Memory B cell (primary cell): ENCODE results near the gene PRPF39.
"Not testable (repeated sequence)": the region's sequence is repeated elsewhere in the genome, so short reads cannot be mapped to it uniquely, and the experiment has no call there.

ENCODE experiments used
- ATAC-seq: fragments of 150-1000 bp; cut with Tn5 transposase; 2 replicates; pipeline ENCODE4 v1.10.0; 2021; ENCODE audit warnings: low read depth, mild to moderate bottlenecking, moderate library complexity
- DNase-seq, 2 donors: peaks; one replicate each; pipeline ENCODE4 v3.0.0; 2022; ENCODE audit warnings: low spot score in 2 of 2
- H3K27ac Mint-ChIP-seq: one replicate; pipeline ENCODE4 v1.8.0; 2022; ENCODE audit warnings: mild to moderate bottlenecking, moderate library complexity, mixed read lengths
- H3K27me3 Mint-ChIP-seq: one replicate; pipeline ENCODE4 v1.8.0; 2022; ENCODE audit warnings: mixed read lengths
- H3K36me3 Mint-ChIP-seq: one replicate; pipeline ENCODE4 v1.8.0; 2022; ENCODE audit warnings: mild to moderate bottlenecking, mixed read lengths
- H3K4me1 Mint-ChIP-seq: one replicate; pipeline ENCODE4 v1.8.0; 2022; ENCODE audit warnings: mixed read lengths
- H3K4me3 Mint-ChIP-seq: one replicate; pipeline ENCODE4 v1.8.0; 2022; ENCODE audit warnings: mild to moderate bottlenecking, moderate library complexity, mixed read lengths
- H3K9me3 Mint-ChIP-seq: one replicate; pipeline ENCODE4 v1.8.0; 2022; ENCODE audit warnings: mixed read lengths

Gene PRPF39

GRCh38 chr14:45135659-45136395, 51.9 kb downstream of the PRPF39 start, which contains the start of gene FANCM:
Gene FANCM (plus strand): TSS chr14:45135930. CDS start chr14:45136032, 102 bp downstream.
- Mint-ChIP-seq H3K27me3 (no peaks in the 10 kb centered on the region), H3K27ac (peak within 1 kb of the TSS; percentile 95)

GRCh38 chr14:45136399-45136798, 52.5 kb downstream of the PRPF39 start:
- Mint-ChIP-seq H3K27ac (peak overlapping the region; percentile 95), H3K27me3 (no peaks in the 10 kb centered on the region), H3K9me3 (no peaks in the 10 kb centered on the region), H3K4me1 (peaks cover 23% of the 10 kb centered on the region), H3K36me3 (peaks cover 3% of the 10 kb centered on the region), H3K4me3 (peak overlapping the region; percentile 93)
- ATAC-seq (no peak), DNase-seq (no peak)

More at GRCh38 chr14:45135659-45136395, 51.9 kb downstream of the PRPF39 start, which contains the start of gene FANCM:
- Mint-ChIP-seq H3K4me1 (peaks cover 23% of the 10 kb centered on the region), H3K9me3 (no peaks in the 10 kb centered on the region), H3K4me3 (peak within 1 kb of the TSS; percentile 93), H3K36me3 (peaks cover 2% of the 10 kb centered on the region)
- ATAC-seq = peak; percentile 42
- DNase-seq = peak; percentile 72 to 80

- no peak overlapping the region for H3K4me3 Mint-ChIP-seq
- no peak for ATAC-seq
- H3K4me1 Mint-ChIP-seq = peaks cover 33% of the 10 kb centered on the region
- H3K27ac Mint-ChIP-seq = no peak overlapping the region
- no peak for DNase-seq
- no peaks in the 10 kb centered on the region for H3K9me3 Mint-ChIP-seq
- no peaks in the 10 kb centered on the region for H3K27me3 Mint-ChIP-seq
- peaks cover 8% of the 10 kb centered on the region for H3K36me3 Mint-ChIP-seq
Measured at GRCh38 chr14:45140661-45141187, 56.8 kb downstream of the PRPF39 start.

GRCh38 chr14:45142083-45142482, 58.2 kb downstream of the PRPF39 start:
- H3K27ac Mint-ChIP-seq = peak overlapping the region; percentile 72
- H3K36me3 Mint-ChIP-seq, H3K27me3 Mint-ChIP-seq, DNase-seq, H3K9me3 Mint-ChIP-seq: not testable (repeated sequence)
- H3K4me1 Mint-ChIP-seq = peaks cover 28% of the 10 kb centered on the region
- ATAC-seq = peak; percentile 93
- H3K4me3 Mint-ChIP-seq = peak overlapping the region; percentile 71

- peaks cover 9% of the 10 kb centered on the region for H3K36me3 Mint-ChIP-seq
- peak overlapping the region; percentile 83 for H3K27ac Mint-ChIP-seq
- H3K9me3 Mint-ChIP-seq = no peaks in the 10 kb centered on the region
- peaks cover 18% of the 10 kb centered on the region for H3K4me1 Mint-ChIP-seq
- ATAC-seq (peak; percentile 43), DNase-seq (no peak)
- no peak overlapping the region for H3K4me3 Mint-ChIP-seq
- no peaks in the 10 kb centered on the region for H3K27me3 Mint-ChIP-seq
Measured at GRCh38 chr14:45144658-45145057, 60.7 kb downstream of the PRPF39 start.

- H3K27me3 Mint-ChIP-seq = no peaks in the 10 kb centered on the region
- H3K4me1 Mint-ChIP-seq = peaks cover 17% of the 10 kb centered on the region
- ATAC-seq = peak; percentile 32
- no peak overlapping the region for H3K4me3 Mint-ChIP-seq
- no peak for DNase-seq
- peaks cover 11% of the 10 kb centered on the region for H3K36me3 Mint-ChIP-seq
- no peak overlapping the region for H3K27ac Mint-ChIP-seq
- no peaks in the 10 kb centered on the region for H3K9me3 Mint-ChIP-seq
Measured at GRCh38 chr14:45145214-45145613, 61.3 kb downstream of the PRPF39 start.

- Mint-ChIP-seq H3K4me1 (peaks cover 8% of the 10 kb centered on the region), H3K27me3 (no peaks in the 10 kb centered on the region), H3K27ac (no peak overlapping the region), H3K4me3 (no peak overlapping the region), H3K36me3 (peaks cover 9% of the 10 kb centered on the region), H3K9me3 (no peaks in the 10 kb centered on the region)
- ATAC-seq = no peak
- no peak for DNase-seq
Measured at GRCh38 chr14:45149602-45150001, 65.7 kb downstream of the PRPF39 start.

GRCh38 chr14:45150386-45150890, 66.5 kb downstream of the PRPF39 start:
- no peak overlapping the region for H3K27ac Mint-ChIP-seq
- ATAC-seq (no peak), DNase-seq (no peak)
- peaks cover 2% of the 10 kb centered on the region for H3K4me1 Mint-ChIP-seq
- no peaks in the 10 kb centered on the region for H3K9me3 Mint-ChIP-seq
- H3K27me3 Mint-ChIP-seq = no peaks in the 10 kb centered on the region
- no peak overlapping the region for H3K4me3 Mint-ChIP-seq
- H3K36me3 Mint-ChIP-seq = peaks cover 7% of the 10 kb centered on the region

- DNase-seq (no peak), ATAC-seq (no peak)
- peaks cover 10% of the 10 kb centered on the region for H3K36me3 Mint-ChIP-seq
- no peaks in the 10 kb centered on the region for H3K9me3 Mint-ChIP-seq
- no peak overlapping the region for H3K27ac Mint-ChIP-seq
- no peaks in the 10 kb centered on the region for H3K27me3 Mint-ChIP-seq
- no peak overlapping the region for H3K4me3 Mint-ChIP-seq
- no peaks in the 10 kb centered on the region for H3K4me1 Mint-ChIP-seq
Measured at GRCh38 chr14:45156067-45156466, 72.2 kb downstream of the PRPF39 start.
